Spleen (tissue), 7 donors: ENCODE data around the gene MANEAL.

Experiments used
- CTCF ChIP-seq, 11 experiments: fragments of 200-600 bp in 7 of 11; fragments of 450-650 bp in 4 of 11; sonication (generic) in 4 of 11; IDR thresholded peaks in 8 of 11; conservative IDR thresholded peaks in 3 of 11; 1 replicate in 7 of 11; 2 replicates in 4 of 11; pipeline versions ENCODE4 v1.4.0 to v1.8.0; 2016 to 2021; ENCODE audit warnings: antibody characterized with exemption in 11 of 11, inconsistent platforms in 4 of 11, mild to moderate bottlenecking in 1 of 11
- POLR2A ChIP-seq, 3 donors: fragments of 450-650 bp; IDR thresholded peaks; one replicate each; pipeline ENCODE4 v1.5.1; 2017; ENCODE audit warnings: antibody characterized with exemption in 3 of 3, mild to moderate bottlenecking in 1 of 3
- POLR2AphosphoS5 ChIP-seq, 3 donors: sonication (generic); formaldehyde crosslinking; IDR thresholded peaks; one replicate each; pipeline ENCODE4 v1.5.1; 2017; ENCODE audit warnings: antibody characterized with exemption in 3 of 3
- donor health status: DM: no; HTN: no; CAD: no; lungs with moderate emphysema.
- donor health status: DM: no; HTN: no; CAD: no.
- donor health status: DM: no; HTN: no; CAD: no.

DNA sequence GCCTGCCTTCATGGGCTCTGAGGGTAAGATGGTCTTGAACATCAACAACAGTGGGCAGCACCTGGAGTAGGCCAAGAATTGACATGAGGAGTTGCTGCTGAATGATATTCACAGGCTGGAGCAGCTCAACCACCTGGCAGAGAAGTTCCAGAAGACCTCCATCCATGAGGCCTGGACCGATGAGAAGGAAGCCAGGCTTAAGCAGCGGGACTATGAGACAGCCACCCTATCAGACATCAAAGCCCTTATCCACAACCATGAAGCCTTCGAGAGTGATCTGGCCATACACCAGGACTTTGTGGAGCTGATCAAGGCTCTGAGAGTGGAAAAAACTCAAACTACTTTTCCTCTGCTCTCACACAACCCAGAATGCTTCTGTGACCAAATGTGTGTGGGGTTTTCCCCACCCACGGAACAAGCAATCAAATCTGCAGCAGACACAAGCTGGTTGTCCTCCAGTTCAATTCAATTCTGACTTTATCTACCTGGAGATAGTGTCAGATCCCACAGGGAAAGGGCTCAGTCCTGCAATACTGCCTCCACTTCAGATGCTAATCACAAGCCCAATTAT, 16.6 kb upstream of the MANEAL start:
- no peak for TF ChIP-seq POLR2A (IDR thresholded peaks at IDR 0.05)
- TF ChIP-seq CTCF (IDR thresholded peaks at IDR 0.05 in 8 of 11, conservative IDR thresholded peaks at IDR 0.05 in 3 of 11) = no peak
- no peak for TF ChIP-seq POLR2AphosphoS5 (IDR thresholded peaks at IDR 0.05)
